GM12878 (cell line): Measurements from ENCODE around the gene SYNM. TPM values are rescaled to one million over a fixed set of nuclear protein-coding genes. Genes with fewer than 3 reads are reported as not detected.

Experiments
- ATAC-seq: fragments of 200-7000 bp; cut with Tn5 transposase; 3 replicates; pipeline ENCODE4 v1.9.1; 2020; ENCODE audit warnings: mild to moderate bottlenecking, moderate library complexity
- BruUV-seq: library from RNA; stranded (reverse); fragments of 400-500 nt; replicated peaks from 2 replicates; lab custom pipeline; 2021; lab: Mats Ljungman, UMichigan
- CTCF ChIA-PET: fragments of 300-600 bp; sonication (Branson Sonifier 250); formaldehyde crosslinking; extraction: SDS; loops from one replicate; lab custom pipeline; 2021; ENCODE audit warnings: inconsistent platforms; lab: Yijun Ruan, JAX
- POLR2A ChIA-PET: fragments of 350-600 bp; formaldehyde crosslinking; extraction: SDS; loops from one replicate; lab custom pipeline; 2021; ENCODE audit warnings: inconsistent platforms; lab: Charles Lee
- RAD21 ChIA-PET: fragments of 300-600 bp; sonication (Branson Sonifier 250); formaldehyde crosslinking; loops from one replicate; lab custom pipeline; 2023; ENCODE audit warnings: antibody characterized with exemption; ENCODE audit not compliant: unreplicated experiment; lab: Charles Lee
- SMC1A ChIA-PET: fragments of 300-600 bp; sonication (Branson Sonifier 250); formaldehyde crosslinking; loops from one replicate; lab custom pipeline; 2023; ENCODE audit not compliant: unreplicated experiment, uncharacterized antibody; lab: Charles Lee
- DNase-seq: peaks from one replicate; pipeline ENCODE4 v3.0.0-alpha.2; 2011; ENCODE audit warnings: low read depth, low spot score
- FAIRE-seq: peaks from 3 replicates; lab custom pipeline; 2011; peaks lifted over from hg19 to GRCh38; lab: Jason Lieb, UNC
- H2AFZ ChIP-seq: 2 replicates; pipeline ENCODE4 v1.6.0; 2011; ENCODE audit warnings: low read depth, low read length, control low read depth; ENCODE audit not compliant: control insufficient read depth
- H3K27ac ChIP-seq: 2 replicates; pipeline ENCODE4 v1.5.1; 2011; ENCODE audit warnings: control low read depth; ENCODE audit not compliant: control insufficient read depth, insufficient read depth
- H3K27me3 ChIP-seq, 2 experiments: replicated peaks in 1 of 2; 2 replicates each; pipeline versions ENCODE4 v1.6.0 to v1.6.1; 2011; ENCODE audit warnings: low read length in 1 of 2; ENCODE audit not compliant: control insufficient read depth in 2 of 2, insufficient read depth in 2 of 2
- H3K36me3 ChIP-seq, 2 experiments: 2 replicates each; pipeline ENCODE4 v1.5.1; 2011; ENCODE audit warnings: low read length in 1 of 2; ENCODE audit not compliant: control insufficient read depth in 2 of 2, insufficient read depth in 2 of 2
- H3K4me1 ChIP-seq: 2 replicates; pipeline ENCODE4 v1.6.1; 2011; ENCODE audit warnings: mild to moderate bottlenecking, low read length, moderate library complexity, mixed read lengths; ENCODE audit not compliant: control insufficient read depth, insufficient read depth
- H3K4me2 ChIP-seq: 2 replicates; pipeline ENCODE4 v1.6.0; 2011; ENCODE audit warnings: control low read depth; ENCODE audit not compliant: control insufficient read depth, insufficient read depth
- H3K4me3 ChIP-seq: fragments of 200-600 bp; sonication (generic); 2 replicates; pipeline ENCODE4 v1.5.1; 2016
- H3K79me2 ChIP-seq: 2 replicates; pipeline ENCODE4 v1.6.0; 2011; ENCODE audit warnings: low read length; ENCODE audit not compliant: control insufficient read depth, insufficient read depth
- H3K9ac ChIP-seq: 2 replicates; pipeline ENCODE4 v1.8.0; 2011; ENCODE audit warnings: low read length, control low read depth, mixed read lengths; ENCODE audit not compliant: control insufficient read depth, insufficient read depth
- H3K9me3 ChIP-seq: replicated peaks from 3 replicates; pipeline ENCODE4 v1.5.1; 2011; ENCODE audit warnings: mild to moderate bottlenecking, low read length; ENCODE audit not compliant: control insufficient read depth, insufficient read depth
- H4K20me1 ChIP-seq: 2 replicates; pipeline ENCODE4 v1.6.0; 2011; ENCODE audit not compliant: control insufficient read depth, insufficient read depth
- IKZF2 ChIP-seq, 2 experiments: fragments of 450-650 bp; IDR thresholded peaks; 2 replicates each; pipeline ENCODE4 v1.6.1; 2017; ENCODE audit warnings: mild to moderate bottlenecking in 2 of 2, moderate library complexity in 2 of 2
- JUND ChIP-seq: IDR thresholded peaks from 2 replicates; pipeline ENCODE4 v1.6.1; 2012; ENCODE audit warnings: low read depth, mild to moderate bottlenecking, low read length, improper control_type of control experiment, moderate library complexity
- KDM1A ChIP-seq: fragments of 200-600 bp; sonication (generic); IDR thresholded peaks from 2 replicates; pipeline ENCODE4 v1.6.1; 2016; ENCODE audit warnings: borderline replicate concordance
- LARP7 ChIP-seq: fragments of 450-650 bp; IDR thresholded peaks from 2 replicates; pipeline ENCODE4 v1.6.1; 2017; ENCODE audit warnings: mild to moderate bottlenecking
- MTA2 ChIP-seq: fragments of 450-650 bp; IDR thresholded peaks from 2 replicates; pipeline ENCODE4 v1.6.1; 2016; ENCODE audit warnings: low read depth, mild to moderate bottlenecking, moderate library complexity
- NR2C1 ChIP-seq: fragments of 450-650 bp; IDR thresholded peaks from 2 replicates; pipeline ENCODE4 v1.6.1; 2017; ENCODE audit warnings: antibody characterized with exemption, mild to moderate bottlenecking, moderate library complexity
- NR2C2 ChIP-seq: IDR thresholded peaks from 2 replicates; pipeline ENCODE4 v1.6.1; 2011; ENCODE audit warnings: borderline replicate concordance, low read depth; ENCODE audit not compliant: control insufficient read depth, insufficient read length
- PKNOX1 ChIP-seq: fragments of 450-650 bp; IDR thresholded peaks from 2 replicates; pipeline ENCODE4 v1.6.1; 2016; ENCODE audit warnings: mild to moderate bottlenecking
- PRDM15 ChIP-seq: fragments of 450-650 bp; formaldehyde crosslinking; IDR thresholded peaks from 2 replicates; pipeline ENCODE4 v1.4.0; 2020; ENCODE audit warnings: mild to moderate bottlenecking, moderate library complexity
- SP1 ChIP-seq: IDR thresholded peaks from one replicate; pipeline ENCODE4 v1.6.1; 2011; ENCODE audit warnings: low read depth, low read length
- SPI1 ChIP-seq: IDR thresholded peaks from 2 replicates; pipeline ENCODE4 v1.6.1; 2011; ENCODE audit warnings: low read depth, mild to moderate bottlenecking, low read length, moderate library complexity, borderline replicate concordance; ENCODE audit not compliant: insufficient read depth
- ZNF274 ChIP-seq: IDR thresholded peaks from one replicate; pipeline ENCODE4 v1.8.0; 2011; ENCODE audit not compliant: insufficient read length, insufficient read depth
- WGBS: methylation state at CpG from one replicate; pipeline ENCODE4 v1.1.6; 2016; ENCODE audit warnings: low lambda C conversion rate; ENCODE audit not compliant: insufficient replicate concordance, insufficient coverage; ENCODE audit errors: missing lambda C conversion rate; 5-methylcytosine and 5-hydroxymethylcytosine counted together
- in situ Hi-C: fragments of 300-500 bp; cut with MboI; formaldehyde crosslinking; loops from 9 replicates; pipeline ENCODE4 v1.14.3; 2018; ENCODE audit warnings: mixed read lengths
- intact Hi-C: fragments of 100-400 bp; cut with micrococcal nuclease; formaldehyde crosslinking; loops from one replicate; pipeline ENCODE4 v1.14.2; 2022; ENCODE audit not compliant: unreplicated experiment
- polyA plus RNA-seq, 11 experiments: library from polyadenylated mRNA; depleted of rRNA in 4 of 11; unstranded in 6 of 11; stranded (reverse) in 5 of 11; fragments of >200 nt; fragmentation: Nextera tagmentation in 4 of 11; fragmentation: Illumina TruSeq in 1 of 11; extraction: Ambion mirVana in 4 of 11; extraction: Trizol in 1 of 11; gene quantifications; 1 replicate in 1 of 11; 2 replicates in 10 of 11; pipeline versions ENCODE4 v1.2.1 to v1.2.3, GENCODE V29; 2011 to 2016; ENCODE audit warnings: inconsistent platforms in 2 of 11, missing spikeins in 2 of 11, low read depth in 1 of 11
- total RNA-seq, 4 experiments: library from RNA; depleted of rRNA in 3 of 4; stranded (reverse); fragments of >200 nt in 3 of 4; fragmentation: Illumina TruSeq in 1 of 4; extraction: Trizol in 1 of 4; gene quantifications; 2 replicates each; pipeline versions ENCODE4 v1.2.1 to v1.2.3, GENCODE V29; 2013 to 2021
- TF ChIP-seq, protein P1 (sequence below): fragments of 450-650 bp; IDR thresholded peaks from 2 replicates; pipeline ENCODE4 v1.6.1; 2017; ENCODE audit warnings: mild to moderate bottlenecking, moderate library complexity
- TF ChIP-seq, protein P2 (sequence below): fragments of 450-650 bp; IDR thresholded peaks from 2 replicates; pipeline ENCODE4 v1.6.1; 2014; ENCODE audit warnings: mild to moderate bottlenecking

The SYNM gene
- total and polyA plus RNA-seq, 10 of the 15 experiments (the other 5 are each of a cell fraction or from before 2014, with no cell fraction given), result 0.05 to 1.1 (median 0.89) TPM; not detected in 1

DNA sequence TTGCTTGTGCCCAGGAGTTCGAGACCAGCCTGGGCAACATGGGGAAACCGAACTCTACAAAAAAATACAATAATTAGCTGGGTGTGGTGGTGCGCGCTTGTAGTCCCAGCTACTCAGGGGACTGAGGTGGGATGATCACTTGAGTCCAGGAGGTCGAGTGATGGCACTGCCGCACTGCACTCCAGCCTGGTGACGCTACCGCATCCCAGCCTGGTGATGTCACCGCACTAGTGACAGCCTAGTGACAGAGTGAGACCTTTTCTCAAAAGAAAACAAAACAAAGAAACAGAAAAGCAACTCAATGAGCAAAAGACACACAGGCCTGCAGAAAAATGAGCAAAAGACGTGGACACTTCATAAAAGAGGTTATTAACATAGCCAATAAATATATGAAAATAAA is 19.9 kb upstream of the SYNM start:
- Histone ChIP-seq H3K4me2 (no peak overlapping the region), H3K9ac (no peak overlapping the region), H3K4me1 (peaks cover 7% of the 10 kb centered on the region), H4K20me1 (no peaks in the 10 kb centered on the region), H3K4me3 (no peak overlapping the region), H3K79me2 (no peaks in the 10 kb centered on the region), H2AFZ (no peak overlapping the region), H3K36me3 (no peaks in the 10 kb centered on the region), H3K27ac (no peak overlapping the region), H3K9me3 (no peaks in the 10 kb centered on the region), H3K27me3 (no peaks in the 10 kb centered on the region)
- no peak for FAIRE-seq
- BruUV-seq, result no TSS peak
- intact Hi-C loops, result no loop called here
- RAD21 ChIA-PET, result interaction anchor here (2.9 kb wide), 1 partner anchor 9 kb away, joined by 8 read pairs; no protein-coding TSS in a partner anchor
- CTCF ChIA-PET, result interaction anchor here (6.6 kb wide), 1 partner anchor 8 kb away, joined by 60 read pairs; no protein-coding TSS in a partner anchor
- no peak for DNase-seq
- WGBS, result 76% methylated on average over 10 of the region's 10 CpGs
- POLR2A ChIA-PET, result no interaction called here
- SMC1A ChIA-PET, result interaction anchor here (1.5 kb wide), 1 partner anchor 128 kb away, joined by 5 read pairs; no protein-coding TSS in a partner anchor
- no peak for ATAC-seq
- in situ Hi-C loops, result no loop called here
- TF ChIP-seq NR2C1, result no peak
- TF ChIP-seq LARP7, result no peak
- TF ChIP-seq PRDM15 (CRISPR knock-in tag), result no peak
- TF ChIP-seq ZNF274, result no peak
- TF ChIP-seq PKNOX1, result no peak
- TF ChIP-seq, protein P1, sequence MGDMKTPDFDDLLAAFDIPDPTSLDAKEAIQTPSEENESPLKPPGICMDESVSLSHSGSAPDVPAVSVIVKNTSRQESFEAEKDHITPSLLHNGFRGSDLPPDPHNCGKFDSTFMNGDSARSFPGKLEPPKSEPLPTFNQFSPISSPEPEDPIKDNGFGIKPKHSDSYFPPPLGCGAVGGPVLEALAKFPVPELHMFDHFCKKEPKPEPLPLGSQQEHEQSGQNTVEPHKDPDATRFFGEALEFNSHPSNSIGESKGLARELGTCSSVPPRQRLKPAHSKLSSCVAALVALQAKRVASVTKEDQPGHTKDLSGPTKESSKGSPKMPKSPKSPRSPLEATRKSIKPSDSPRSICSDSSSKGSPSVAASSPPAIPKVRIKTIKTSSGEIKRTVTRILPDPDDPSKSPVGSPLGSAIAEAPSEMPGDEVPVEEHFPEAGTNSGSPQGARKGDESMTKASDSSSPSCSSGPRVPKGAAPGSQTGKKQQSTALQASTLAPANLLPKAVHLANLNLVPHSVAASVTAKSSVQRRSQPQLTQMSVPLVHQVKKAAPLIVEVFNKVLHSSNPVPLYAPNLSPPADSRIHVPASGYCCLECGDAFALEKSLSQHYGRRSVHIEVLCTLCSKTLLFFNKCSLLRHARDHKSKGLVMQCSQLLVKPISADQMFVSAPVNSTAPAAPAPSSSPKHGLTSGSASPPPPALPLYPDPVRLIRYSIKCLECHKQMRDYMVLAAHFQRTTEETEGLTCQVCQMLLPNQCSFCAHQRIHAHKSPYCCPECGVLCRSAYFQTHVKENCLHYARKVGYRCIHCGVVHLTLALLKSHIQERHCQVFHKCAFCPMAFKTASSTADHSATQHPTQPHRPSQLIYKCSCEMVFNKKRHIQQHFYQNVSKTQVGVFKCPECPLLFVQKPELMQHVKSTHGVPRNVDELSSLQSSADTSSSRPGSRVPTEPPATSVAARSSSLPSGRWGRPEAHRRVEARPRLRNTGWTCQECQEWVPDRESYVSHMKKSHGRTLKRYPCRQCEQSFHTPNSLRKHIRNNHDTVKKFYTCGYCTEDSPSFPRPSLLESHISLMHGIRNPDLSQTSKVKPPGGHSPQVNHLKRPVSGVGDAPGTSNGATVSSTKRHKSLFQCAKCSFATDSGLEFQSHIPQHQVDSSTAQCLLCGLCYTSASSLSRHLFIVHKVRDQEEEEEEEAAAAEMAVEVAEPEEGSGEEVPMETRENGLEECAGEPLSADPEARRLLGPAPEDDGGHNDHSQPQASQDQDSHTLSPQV, result no peak
- TF ChIP-seq IKZF2 (IDR thresholded peaks at IDR 0.05), result no peak
- no peak for TF ChIP-seq KDM1A
- TF ChIP-seq NR2C2, result no peak
- TF ChIP-seq SPI1, result no peak
- no peak for TF ChIP-seq MTA2
- TF ChIP-seq SP1, result no peak
- TF ChIP-seq, protein P2, sequence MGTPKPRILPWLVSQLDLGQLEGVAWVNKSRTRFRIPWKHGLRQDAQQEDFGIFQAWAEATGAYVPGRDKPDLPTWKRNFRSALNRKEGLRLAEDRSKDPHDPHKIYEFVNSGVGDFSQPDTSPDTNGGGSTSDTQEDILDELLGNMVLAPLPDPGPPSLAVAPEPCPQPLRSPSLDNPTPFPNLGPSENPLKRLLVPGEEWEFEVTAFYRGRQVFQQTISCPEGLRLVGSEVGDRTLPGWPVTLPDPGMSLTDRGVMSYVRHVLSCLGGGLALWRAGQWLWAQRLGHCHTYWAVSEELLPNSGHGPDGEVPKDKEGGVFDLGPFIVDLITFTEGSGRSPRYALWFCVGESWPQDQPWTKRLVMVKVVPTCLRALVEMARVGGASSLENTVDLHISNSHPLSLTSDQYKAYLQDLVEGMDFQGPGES, result no peak
- no peak for TF ChIP-seq JUND
